GM21717 (cell line): ENCODE measurements around the gene RPTOR.

Source experiments
- ATAC-seq: cut with Tn5 transposase; IDR thresholded peaks from one replicate; pipeline ENCODE4 v1.9.1; 2021; ENCODE audit warnings: mild to moderate bottlenecking, moderate library complexity; ENCODE audit not compliant: unreplicated experiment

The RPTOR gene

DNA sequence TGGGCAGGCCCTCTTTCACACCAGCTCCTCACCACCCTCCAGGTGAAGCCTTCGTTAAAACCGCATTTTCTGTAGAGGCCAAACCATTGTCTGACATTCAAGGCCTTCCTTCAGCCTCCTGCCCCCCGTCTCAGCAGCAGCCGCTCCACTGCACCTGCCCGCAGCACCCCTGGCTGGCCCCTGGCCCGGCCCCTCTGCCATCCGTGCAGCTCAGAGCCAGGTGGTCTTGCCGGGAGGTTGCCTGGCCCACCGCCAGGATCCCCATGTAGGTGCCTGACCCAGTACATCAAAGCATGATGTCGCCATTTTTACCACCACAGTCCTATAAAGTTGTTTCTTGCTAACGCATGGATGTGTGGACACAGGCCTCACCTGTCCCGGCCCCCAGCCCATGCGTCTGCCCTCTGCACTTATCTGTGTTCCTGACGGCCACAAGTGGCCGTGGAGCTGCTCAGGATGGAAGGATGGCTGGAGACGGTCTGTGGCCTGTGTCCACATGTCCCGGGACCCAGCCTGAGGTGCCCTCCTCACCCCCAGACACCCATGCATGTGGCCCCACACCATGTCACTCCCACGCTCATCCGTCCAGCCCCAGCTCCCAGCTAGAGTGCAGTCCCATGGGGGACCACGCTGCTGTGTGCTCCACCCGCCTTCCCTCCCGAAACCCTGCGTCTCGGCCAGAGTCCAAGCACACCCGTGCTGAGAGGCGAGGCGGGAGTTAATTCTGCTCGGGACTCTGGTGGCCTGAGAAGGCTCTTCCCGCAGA lies 357.7 kb downstream of the RPTOR start:
- no peak for ATAC-seq

DNA sequence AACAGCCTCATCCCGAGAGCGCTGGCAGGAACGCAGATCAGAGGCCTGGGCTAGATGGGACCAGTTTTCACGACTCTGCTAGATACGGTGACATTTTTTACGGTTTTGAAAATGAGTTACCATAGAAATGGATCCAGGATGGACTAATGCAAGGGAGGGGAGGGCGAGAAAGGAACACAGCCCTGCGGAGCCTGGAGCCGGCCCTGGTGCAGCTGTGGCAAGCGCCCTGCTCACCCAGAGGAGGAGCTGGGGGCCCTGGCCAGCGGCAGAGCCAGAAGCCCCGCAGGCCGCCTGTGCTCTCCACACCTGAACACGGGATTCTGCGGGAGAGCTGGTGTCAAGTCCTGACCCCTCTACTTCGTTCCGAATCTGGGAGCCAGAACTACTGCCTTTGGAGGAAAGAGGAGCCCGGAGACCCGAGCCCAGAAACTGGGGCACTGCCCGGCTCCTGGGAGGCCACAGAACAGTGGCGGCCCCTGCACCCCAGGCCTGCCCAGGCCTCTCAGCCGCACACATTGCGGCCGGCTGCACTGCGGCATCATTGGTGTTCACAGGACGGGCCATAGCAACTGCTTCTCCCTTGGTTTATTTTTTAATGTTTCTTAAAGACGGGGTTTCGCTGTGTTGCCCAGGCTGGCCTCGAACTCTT lies 358.4 kb downstream of the RPTOR start:
- no peak for ATAC-seq

DNA sequence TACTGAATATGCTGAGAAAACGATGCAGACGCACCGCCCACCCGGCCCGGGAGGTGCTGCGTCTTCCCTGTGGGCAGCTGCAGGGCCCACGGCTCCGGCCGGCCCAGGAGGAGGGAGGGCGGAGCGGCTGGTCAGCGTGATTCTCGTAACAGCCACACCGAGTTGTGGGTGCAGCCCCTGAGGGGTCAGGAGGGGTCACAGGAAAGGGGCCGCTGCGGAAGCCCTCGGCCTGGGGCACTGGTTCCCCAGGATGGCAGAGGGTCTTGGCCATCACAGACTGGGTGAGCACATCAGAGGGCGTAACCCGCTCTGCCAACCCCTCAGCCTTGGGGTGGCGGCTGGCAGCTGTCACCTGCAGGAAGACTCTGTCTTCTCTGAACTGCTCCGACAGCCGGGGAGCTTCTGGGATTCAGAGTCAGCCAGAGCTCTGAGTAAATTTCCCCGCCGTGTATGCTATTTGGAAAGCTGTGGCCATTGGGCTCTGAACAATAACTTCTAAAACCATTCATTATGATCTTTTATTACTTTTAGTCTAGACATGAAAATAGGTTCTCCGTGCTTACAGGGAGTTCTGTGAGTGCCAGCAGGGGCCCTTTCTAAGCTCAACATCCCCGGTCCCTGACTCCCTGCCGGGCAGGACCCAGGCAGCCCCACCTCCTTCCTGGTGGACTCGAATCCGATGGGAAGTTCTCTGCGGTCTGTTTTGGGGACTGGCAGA lies 359.6 kb downstream of the RPTOR start:
- ATAC-seq: no peak

DNA sequence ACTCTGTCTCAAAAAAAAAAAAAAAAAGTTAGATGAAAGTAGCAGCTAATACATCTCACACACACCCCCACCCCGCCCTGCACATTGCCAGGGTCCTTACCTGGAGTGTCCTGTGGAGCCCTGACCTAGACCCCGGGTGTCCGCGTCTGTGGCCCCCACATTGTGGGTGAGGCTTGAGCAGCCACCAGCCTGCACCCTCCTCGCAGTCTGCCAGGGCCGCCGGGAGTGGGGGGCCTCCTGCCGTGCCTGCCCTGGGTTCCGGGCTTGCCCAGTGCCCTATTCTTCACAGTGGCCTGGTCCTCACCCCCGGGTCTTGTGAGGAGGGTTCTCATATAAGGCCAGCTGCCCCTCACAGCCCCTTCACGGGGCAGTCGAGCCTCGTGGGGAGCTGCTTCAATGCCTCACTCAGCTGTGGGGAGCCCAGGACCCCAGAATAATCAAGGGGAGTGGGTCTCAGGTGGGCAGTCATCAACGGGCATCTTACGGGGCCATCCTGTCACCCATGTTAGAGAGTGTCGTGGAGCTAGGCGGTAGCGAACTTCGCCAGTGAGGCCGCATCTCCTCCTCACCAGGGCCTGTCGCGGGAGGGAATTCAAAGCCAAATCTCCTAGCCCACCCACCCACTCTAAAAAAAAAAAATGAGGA lies 361.1 kb downstream of the RPTOR start:
- no peak for ATAC-seq

DNA sequence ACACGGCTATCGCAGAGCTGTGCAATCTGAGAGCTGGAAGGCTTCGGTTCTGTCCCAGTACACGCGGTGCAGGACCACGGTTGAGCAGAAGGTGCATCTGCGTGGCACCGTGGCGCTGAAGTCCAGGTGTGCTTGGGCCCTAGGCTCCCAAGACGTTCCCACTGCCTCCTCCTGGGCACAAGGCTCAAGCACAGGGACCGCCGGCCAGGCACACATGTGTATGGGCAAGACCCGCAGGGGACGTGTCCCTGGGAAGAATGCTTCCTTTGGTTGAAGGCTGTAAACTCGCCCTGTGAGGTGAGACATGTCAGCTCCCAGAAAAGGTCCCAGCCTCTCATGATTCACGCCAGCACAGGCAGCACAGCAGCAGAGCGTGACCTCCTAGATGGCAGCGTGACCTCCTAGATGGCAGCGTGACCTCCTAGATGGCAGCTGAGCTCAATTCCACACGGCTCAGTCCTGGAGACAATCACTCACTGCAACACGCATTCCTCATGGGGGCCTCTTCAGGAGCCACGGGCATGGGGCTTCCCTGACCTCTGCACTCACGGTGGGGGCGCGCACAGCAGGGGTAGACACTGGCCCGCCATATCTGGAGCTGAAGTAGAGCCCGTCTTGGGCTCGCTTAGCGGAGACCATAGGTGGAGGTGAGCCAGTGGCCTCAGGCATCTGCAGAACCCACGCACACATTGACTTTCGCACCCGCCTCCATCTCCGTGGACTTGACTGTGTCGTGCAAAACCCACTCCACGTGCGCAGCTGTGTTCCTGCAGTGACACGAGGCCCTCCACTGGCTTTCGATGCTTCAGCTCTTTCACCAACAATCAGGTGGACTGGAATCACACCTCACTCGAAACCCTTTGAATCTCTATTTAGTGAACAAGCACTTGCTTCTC lies 362.0 kb downstream of the RPTOR start:
- no peak for ATAC-seq

DNA sequence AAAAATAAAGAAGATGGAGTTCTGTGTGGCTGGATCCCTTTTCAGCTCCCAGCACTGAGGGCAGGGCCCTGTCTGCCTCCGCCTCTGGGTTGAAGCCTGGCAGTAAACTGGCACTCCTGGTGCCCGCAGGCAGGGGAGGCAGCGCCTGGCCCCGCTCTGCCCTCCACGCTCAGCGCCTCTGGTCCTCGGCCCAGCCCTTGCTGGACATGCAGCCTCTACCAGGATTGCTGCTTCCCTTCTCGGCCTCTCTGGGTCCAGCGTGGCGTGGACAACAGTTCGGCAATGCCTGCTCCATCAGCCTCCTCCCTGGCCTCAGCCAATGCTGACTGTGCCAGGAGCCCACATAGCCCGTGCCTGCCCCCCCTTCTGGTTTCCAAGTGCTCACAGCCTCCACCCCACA lies 362.6 kb downstream of the RPTOR start:
- ATAC-seq: no peak

- no peak for ATAC-seq
Measured at GRCh38 chr17:80908211-80908610, 363.6 kb downstream of the RPTOR start.

GRCh38 chr17:80908776-80909175 lies 364.1 kb downstream of the RPTOR start:
- no peak for ATAC-seq

GRCh38 chr17:80909635-80910034 lies 365.0 kb downstream of the RPTOR start:
- no peak for ATAC-seq

- ATAC-seq: no peak
Measured at GRCh38 chr17:80910043-80910442, 365.4 kb downstream of the RPTOR start.

DNA sequence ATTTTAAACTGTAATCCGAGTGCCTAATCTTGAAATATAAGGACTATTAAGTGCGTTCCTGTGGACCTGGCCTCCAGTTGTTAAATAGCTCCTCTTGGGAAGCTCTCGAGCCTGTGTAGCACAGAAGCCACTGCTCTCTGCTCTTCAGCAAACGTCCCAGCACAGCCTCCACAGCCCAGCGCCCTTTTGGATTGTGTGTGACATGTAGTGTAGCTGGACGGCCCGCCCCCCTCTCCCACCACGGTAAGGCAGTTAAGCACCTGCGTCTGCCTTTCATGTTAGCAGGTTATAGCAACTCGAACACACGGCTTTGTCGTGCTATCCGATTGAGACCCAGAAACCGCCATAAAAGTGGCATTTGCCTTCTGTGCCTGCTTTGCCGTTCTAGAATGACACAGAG lies 367.8 kb downstream of the RPTOR start:
- ATAC-seq: no peak

DNA sequence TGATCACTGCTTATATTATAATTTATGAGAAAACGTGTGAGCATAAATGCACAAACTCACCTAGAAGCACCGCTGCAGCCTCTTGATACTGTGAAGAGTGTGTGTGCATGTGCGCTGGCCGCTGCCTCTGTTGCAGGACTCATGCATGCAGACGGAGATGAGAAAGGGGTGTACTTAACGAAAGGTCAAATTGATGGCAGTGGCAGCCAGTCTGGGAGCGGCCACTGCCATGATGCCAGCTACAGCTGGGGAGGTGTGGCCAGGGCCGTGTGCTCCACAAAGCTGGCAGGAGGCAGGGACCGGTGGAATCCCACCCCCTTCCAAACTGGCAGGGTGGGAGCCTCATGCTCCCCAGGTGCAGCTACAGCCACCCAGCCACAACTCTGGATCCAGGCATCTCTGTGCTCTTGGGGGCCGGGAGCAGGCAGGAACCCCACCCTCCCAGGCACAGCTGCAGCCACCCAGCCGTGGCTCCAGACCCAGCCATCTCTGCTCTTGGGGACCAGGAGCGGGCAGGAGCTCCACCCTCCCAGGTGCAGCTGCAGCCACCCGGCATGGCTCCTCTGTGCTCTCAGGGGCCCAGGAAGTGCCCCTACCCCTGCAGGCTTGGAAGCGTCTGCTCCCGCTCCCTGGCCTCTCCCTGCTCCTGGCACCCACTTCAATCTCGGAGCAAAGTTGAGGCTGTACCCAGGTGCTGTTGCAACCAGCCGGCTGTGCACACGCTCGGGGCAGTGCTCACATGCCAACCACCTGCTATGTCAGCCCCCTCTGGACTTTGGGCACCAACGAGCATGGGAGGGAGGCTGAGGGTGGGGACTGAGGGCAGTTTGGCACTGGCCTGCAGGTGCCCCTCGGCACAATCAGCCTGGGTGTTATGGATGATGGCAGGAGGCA lies 369.5 kb downstream of the RPTOR start:
- no peak for ATAC-seq

DNA sequence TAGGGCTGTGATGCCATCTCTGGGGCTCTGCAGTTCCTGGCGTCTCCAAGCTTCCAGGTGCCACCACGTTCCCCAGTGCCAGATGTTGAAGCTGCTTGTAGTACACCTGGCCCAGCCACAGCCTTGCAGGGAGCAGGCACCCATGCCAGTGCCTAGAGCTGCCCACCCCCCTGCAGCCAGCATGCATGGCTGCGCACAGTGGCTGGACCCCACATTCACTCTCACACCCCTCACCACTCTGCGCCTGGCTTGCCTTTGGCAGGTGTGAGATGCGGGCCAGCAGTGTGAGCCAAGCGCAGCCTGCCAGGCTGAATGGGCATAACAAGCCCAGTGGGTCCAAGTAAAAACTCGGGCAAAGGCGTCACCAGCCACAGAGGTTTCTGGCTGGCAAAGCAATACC lies 371.6 kb downstream of the RPTOR start:
- no peak for ATAC-seq

- ATAC-seq: no peak
Measured at GRCh38 chr17:80917716-80918560, 373.3 kb downstream of the RPTOR start.

- no peak for ATAC-seq
Measured at GRCh38 chr17:80918731-80919130, 374.1 kb downstream of the RPTOR start.

DNA sequence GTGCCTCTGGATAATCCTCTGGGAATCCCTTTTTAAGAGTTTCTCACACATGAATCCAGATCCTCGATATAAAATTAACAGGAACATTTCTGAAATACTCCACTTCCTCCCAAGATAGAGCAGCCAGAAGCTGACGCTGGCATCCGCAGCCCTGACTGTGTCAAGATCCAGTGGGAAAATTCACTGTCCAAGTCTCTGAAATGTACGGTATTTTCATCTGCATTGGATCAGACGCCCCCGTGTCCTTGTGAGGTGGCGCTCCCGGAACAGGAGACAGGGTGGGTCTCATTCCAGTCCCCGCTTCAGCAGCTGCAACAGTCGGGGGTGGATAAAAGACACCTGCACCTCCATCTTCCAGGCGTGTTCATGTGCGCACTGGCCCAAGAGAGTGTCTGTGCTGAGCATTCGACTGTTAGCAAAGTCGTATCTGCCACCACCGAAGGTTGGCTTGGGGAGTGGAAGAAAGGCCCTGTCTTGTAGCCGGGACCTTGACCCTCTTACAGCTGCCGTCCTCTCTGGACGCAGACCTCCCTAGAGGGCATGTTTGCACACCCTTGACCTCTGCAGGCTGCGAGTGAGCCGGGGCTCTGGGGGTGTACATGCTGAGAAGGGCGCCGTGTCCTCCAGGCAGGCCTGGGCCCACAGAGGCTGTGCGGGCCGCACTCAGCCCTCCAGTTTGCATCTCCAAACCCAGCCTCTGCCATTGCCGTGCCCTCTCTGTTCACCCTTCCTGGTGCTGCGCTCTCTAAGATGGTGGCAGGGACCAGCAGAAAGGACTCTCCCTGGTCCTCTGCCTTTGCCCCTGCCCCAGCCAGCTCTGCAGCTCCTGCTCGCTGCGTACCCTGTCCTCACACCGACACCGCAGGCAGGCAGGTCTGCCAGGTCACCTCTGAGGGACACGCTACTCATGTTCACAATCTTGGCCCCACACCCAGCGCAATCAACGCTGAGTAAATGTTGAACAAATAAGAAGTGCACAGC lies 375.0 kb downstream of the RPTOR start:
- ATAC-seq: no peak

DNA sequence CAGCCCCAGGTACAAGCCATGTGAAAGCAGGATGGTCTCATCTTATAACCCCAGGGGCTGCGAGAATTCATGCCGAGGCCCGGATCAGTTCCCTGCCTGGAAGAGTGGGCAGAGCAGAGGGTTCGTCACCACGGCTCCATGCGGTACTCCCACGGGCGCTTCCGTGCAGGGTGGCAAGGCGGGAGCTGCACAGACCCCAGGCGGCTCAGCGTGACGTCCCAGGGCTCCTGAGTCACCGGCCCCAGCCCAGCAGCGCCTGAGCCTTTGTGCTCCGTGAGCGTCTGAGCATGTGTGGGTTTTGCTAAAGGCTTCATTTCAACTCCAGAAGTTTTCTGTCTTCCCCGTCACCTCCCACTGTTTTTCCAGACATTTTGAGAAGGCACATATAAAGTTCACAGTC lies 375.8 kb downstream of the RPTOR start:
- ATAC-seq: no peak
